Loucy (cell line): ENCODE measurements around the gene MRLN.

Experiments
- H2AFZ ChIP-seq: fragments of 200-600 bp; sonication (generic); 2 replicates; pipeline ENCODE4 v1.6.0; 2016; ENCODE audit warnings: antibody characterized with exemption, mild to moderate bottlenecking, low read length, moderate library complexity
- H3F3A ChIP-seq: fragments of 200-600 bp; 2 replicates; pipeline ENCODE4 v1.6.0; 2016; ENCODE audit warnings: antibody characterized with exemption, low read depth, mild to moderate bottlenecking
- H3K27me3 ChIP-seq: fragments of 200-600 bp; sonication (generic); 2 replicates; pipeline ENCODE4 v1.6.1; 2014; ENCODE audit warnings: low read length, mild to moderate bottlenecking; ENCODE audit not compliant: insufficient read depth, poor library complexity, severe bottlenecking
- H3K36me3 ChIP-seq: fragments of 200-600 bp; sonication (generic); 2 replicates; pipeline ENCODE4 v1.6.1; 2016; ENCODE audit warnings: low read length; ENCODE audit not compliant: insufficient read depth
- H3K4me1 ChIP-seq: fragments of 200-600 bp; sonication (generic); 2 replicates; pipeline ENCODE4 v1.5.1; 2014; ENCODE audit warnings: low read length, mild to moderate bottlenecking; ENCODE audit not compliant: insufficient read depth, poor library complexity, severe bottlenecking
- H3K4me2 ChIP-seq: fragments of 200-600 bp; sonication (generic); 2 replicates; pipeline ENCODE4 v1.6.0; 2014; ENCODE audit warnings: antibody characterized with exemption, low read length, low read depth, mild to moderate bottlenecking; ENCODE audit not compliant: poor library complexity, severe bottlenecking
- H3K4me3 ChIP-seq: fragments of 200-600 bp; sonication (generic); 2 replicates; pipeline ENCODE4 v1.5.1; 2014; ENCODE audit warnings: low read length, mild to moderate bottlenecking, mixed read lengths; ENCODE audit not compliant: poor library complexity, severe bottlenecking
- H3K79me2 ChIP-seq: fragments of 200-600 bp; sonication (generic); 2 replicates; pipeline ENCODE4 v1.6.1; 2014; ENCODE audit warnings: low read length; ENCODE audit not compliant: insufficient read depth
- H3K9ac ChIP-seq: fragments of 200-600 bp; sonication (generic); 2 replicates; pipeline ENCODE4 v1.6.0; 2014; ENCODE audit warnings: mild to moderate bottlenecking, low read depth, low read length, moderate library complexity; ENCODE audit not compliant: poor library complexity, severe bottlenecking
- H3K9me2 ChIP-seq: fragments of 200-600 bp; sonication (generic); replicated peaks from 2 replicates; pipeline ENCODE4 v1.6.1; 2016; ENCODE audit warnings: low read depth, low read length, mixed read lengths
- H3K9me3 ChIP-seq: fragments of 200-600 bp; sonication (generic); 2 replicates; pipeline ENCODE4 v1.6.1; 2014; ENCODE audit warnings: mild to moderate bottlenecking, antibody characterized with exemption, low read length, low read depth; ENCODE audit not compliant: insufficient read depth
- H4K20me1 ChIP-seq: fragments of 200-600 bp; sonication (generic); 2 replicates; pipeline ENCODE4 v1.6.0; 2014; ENCODE audit warnings: antibody characterized with exemption, low read length, mild to moderate bottlenecking; ENCODE audit not compliant: insufficient read depth, poor library complexity, severe bottlenecking
- EZH2phosphoT487 ChIP-seq: fragments of 200-600 bp; IDR thresholded peaks from 2 replicates; pipeline ENCODE4 v1.6.1; 2018; ENCODE audit warnings: antibody characterized with exemption, mild to moderate bottlenecking, moderate library complexity, borderline replicate concordance
- TF ChIP-seq, protein P1 (sequence below): fragments of 200-600 bp; sonication (generic); conservative IDR thresholded peaks from 2 replicates; pipeline ENCODE4 v1.5.1; 2014; ENCODE audit warnings: mild to moderate bottlenecking, antibody characterized with exemption, low read length

The MRLN gene

DNA sequence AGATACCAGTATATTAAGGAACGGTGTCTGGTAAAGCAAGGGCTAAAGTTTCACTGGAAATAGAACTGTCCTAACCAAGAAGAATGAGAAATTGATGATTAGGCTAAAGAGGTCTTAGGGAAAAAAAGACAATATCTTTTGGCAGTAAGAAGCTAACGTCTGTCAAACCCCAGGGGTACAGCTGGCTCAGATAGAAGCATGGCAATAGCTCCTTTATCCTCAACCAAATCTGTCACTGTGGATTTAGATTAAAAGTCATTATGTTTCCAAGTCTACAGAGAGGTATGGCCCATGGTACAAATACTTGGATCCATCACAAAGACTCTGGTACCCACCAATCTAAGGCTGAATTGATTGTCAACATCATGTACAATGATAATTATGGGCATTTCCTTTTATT, 35.0 kb downstream of the MRLN start:
- Histone ChIP-seq H3K36me3 (no peaks in the 10 kb centered on the region), H3K27me3 (peaks cover 15% of the 10 kb centered on the region), H3K79me2 (no peaks in the 10 kb centered on the region), H3K4me1 (no peaks in the 10 kb centered on the region), H3K9me3 (no peaks in the 10 kb centered on the region), H2AFZ (no peak overlapping the region), H3K9ac (no peak overlapping the region), H3K9me2 (no peaks in the 10 kb centered on the region), H3K4me3 (no peak overlapping the region), H4K20me1 (no peaks in the 10 kb centered on the region), H3K4me2 (no peak overlapping the region), H3F3A (no peaks in the 10 kb centered on the region)
- no peak for TF ChIP-seq EZH2phosphoT487
- TF ChIP-seq, protein P1, sequence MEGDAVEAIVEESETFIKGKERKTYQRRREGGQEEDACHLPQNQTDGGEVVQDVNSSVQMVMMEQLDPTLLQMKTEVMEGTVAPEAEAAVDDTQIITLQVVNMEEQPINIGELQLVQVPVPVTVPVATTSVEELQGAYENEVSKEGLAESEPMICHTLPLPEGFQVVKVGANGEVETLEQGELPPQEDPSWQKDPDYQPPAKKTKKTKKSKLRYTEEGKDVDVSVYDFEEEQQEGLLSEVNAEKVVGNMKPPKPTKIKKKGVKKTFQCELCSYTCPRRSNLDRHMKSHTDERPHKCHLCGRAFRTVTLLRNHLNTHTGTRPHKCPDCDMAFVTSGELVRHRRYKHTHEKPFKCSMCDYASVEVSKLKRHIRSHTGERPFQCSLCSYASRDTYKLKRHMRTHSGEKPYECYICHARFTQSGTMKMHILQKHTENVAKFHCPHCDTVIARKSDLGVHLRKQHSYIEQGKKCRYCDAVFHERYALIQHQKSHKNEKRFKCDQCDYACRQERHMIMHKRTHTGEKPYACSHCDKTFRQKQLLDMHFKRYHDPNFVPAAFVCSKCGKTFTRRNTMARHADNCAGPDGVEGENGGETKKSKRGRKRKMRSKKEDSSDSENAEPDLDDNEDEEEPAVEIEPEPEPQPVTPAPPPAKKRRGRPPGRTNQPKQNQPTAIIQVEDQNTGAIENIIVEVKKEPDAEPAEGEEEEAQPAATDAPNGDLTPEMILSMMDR, result no peak

DNA sequence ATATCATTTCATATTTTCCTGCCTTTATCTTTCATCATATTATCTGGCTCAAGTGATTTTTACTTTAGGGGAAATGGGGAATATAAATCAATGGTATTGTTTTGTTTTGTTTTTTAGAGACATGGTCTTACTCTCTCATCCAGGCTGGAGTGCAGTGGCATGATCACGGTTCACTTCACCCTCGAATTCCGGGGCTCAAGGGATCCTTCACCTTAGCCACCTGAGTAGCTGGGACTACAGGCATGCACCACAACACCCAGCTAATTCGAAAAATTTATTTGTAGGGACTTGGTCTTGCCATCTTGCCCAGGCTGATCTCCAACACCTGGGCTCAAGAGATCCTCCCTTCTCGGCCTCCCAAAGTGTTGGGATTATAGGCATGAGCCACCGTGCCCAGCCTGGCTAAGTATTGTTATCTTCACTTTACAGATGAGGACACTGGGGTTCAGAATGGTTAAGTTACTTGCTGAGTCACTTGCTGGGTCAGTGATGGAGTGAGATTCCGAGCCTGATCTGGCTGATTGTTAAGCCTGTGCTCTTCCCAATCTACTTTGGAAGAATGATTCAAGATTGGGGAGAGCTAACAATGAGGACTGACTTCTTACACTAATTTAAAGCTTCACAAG, 39.9 kb downstream of the MRLN start:
- Histone ChIP-seq H3K27me3 (peaks cover 49% of the 10 kb centered on the region), H3K9me3 (no peaks in the 10 kb centered on the region), H3K9ac (no peak overlapping the region), H3K36me3 (no peaks in the 10 kb centered on the region), H3F3A (no peaks in the 10 kb centered on the region), H3K4me2 (no peak overlapping the region), H3K4me3 (no peak overlapping the region), H3K79me2 (no peaks in the 10 kb centered on the region), H3K9me2 (no peaks in the 10 kb centered on the region), H2AFZ (no peak overlapping the region), H3K4me1 (peaks cover 13% of the 10 kb centered on the region), H4K20me1 (no peaks in the 10 kb centered on the region)
- TF ChIP-seq, protein P1, result no peak
- TF ChIP-seq EZH2phosphoT487, result no peak

DNA sequence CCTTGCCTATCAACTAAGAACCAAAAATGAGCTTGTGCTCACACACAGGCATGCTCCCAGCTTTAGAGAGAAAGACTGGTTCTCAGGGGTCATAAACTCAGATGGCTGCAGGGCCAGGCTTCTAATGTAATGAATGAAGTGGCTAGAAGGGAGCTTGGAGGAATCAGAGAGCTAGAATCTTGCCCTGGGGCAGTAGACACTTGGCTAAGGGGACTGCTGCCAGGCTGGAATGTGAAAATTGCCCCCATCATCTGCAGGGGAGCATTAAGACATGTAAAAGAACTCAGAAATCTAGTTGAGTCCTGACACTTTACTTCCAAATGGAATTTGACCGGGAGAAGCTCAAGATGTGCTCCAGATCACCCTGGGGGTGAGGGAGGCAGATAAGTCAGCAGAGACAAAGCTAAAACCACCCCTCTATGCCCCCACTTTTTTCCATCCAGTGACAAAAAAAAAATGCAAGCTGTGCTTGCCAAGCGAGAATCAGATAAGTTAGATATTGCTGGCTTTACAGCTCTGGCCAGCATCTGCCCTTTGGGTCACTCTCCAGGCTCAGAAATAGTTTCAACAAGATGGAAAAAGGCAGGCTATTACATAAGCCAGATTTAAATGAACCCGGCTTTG, 41.3 kb downstream of the MRLN start:
- H3K9me3 ChIP-seq, result no peaks in the 10 kb centered on the region
- no peaks in the 10 kb centered on the region for H4K20me1 ChIP-seq
- H2AFZ ChIP-seq, result no peak overlapping the region
- H3K9ac ChIP-seq, result no peak overlapping the region
- H3K79me2 ChIP-seq, result no peaks in the 10 kb centered on the region
- no peak overlapping the region for H3K4me3 ChIP-seq
- H3K27me3 ChIP-seq, result peaks cover 56% of the 10 kb centered on the region
- H3K4me2 ChIP-seq, result no peak overlapping the region
- H3K36me3 ChIP-seq, result no peaks in the 10 kb centered on the region
- no peaks in the 10 kb centered on the region for H3F3A ChIP-seq
- no peaks in the 10 kb centered on the region for H3K9me2 ChIP-seq
- peaks cover 13% of the 10 kb centered on the region for H3K4me1 ChIP-seq
- TF ChIP-seq, protein P1, result no peak
- TF ChIP-seq EZH2phosphoT487, result no peak
